ENCODE measurements around the gene UNK. TPM values are rescaled to one million over a fixed set of nuclear protein-coding genes. Genes with fewer than 3 reads are reported as not detected.

UNK gene
- total RNA-seq, 2 donors from 2014 or later: 31.0 to 51.7 TPM

GRCh38 chr17:75763613-75764416 is 20.8 kb upstream of the UNK start:
- no peak for ATAC-seq (ENCODE audit: insufficient number of reproducible peaks, low FRiP score, low read depth)
- Histone ChIP-seq H3K27ac (peak overlapping the region; percentile 71 to 83), H3K9me3 (no peaks in the 10 kb centered on the region), H3K27me3 (replicated peaks; ENCODE audit: insufficient read depth) (no peaks in the 10 kb centered on the region), H3K36me3 (no peaks in the 10 kb centered on the region), H3K4me3 (peak overlapping the region; percentile 94), H3K4me1 (ENCODE audit: control insufficient read depth in 1 of 2, low read depth in 2 of 2) (peaks cover 9 to 24% of the 10 kb centered on the region in 2 donors)
- DNase-seq (ENCODE audit: low spot score): no peak
- no peak for TF ChIP-seq CTCF (IDR thresholded peaks at IDR 0.05)

GRCh38 chr17:75764417-75764710 is 20.2 kb upstream of the UNK start:
- Histone ChIP-seq H3K4me1 (ENCODE audit: control insufficient read depth in 1 of 2, low read depth in 2 of 2) (peaks cover 9 to 24% of the 10 kb centered on the region in 2 donors), H3K27me3 (replicated peaks; ENCODE audit: insufficient read depth) (no peaks in the 10 kb centered on the region), H3K36me3 (no peaks in the 10 kb centered on the region), H3K4me3 (peak overlapping the region; percentile 94), H3K27ac (peak overlapping the region; percentile 71 to 83), H3K9me3 (no peaks in the 10 kb centered on the region)
- DNase-seq (ENCODE audit: low spot score) (no peak), ATAC-seq (ENCODE audit: insufficient number of reproducible peaks, low FRiP score, low read depth) (no peak)
- no peak for TF ChIP-seq CTCF (IDR thresholded peaks at IDR 0.05)

- TF ChIP-seq CTCF (IDR thresholded peaks at IDR 0.05): peak; percentile 36
- Histone ChIP-seq H3K4me1 (ENCODE audit: control insufficient read depth in 1 of 2, low read depth in 2 of 2) (peaks cover 9 to 24% of the 10 kb centered on the region in 2 donors), H3K9me3 (no peaks in the 10 kb centered on the region), H3K36me3 (no peaks in the 10 kb centered on the region), H3K27me3 (replicated peaks; ENCODE audit: insufficient read depth) (no peaks in the 10 kb centered on the region), H3K27ac (peak within 1 kb of the TSS; percentile 71 to 83), H3K4me3 (peak within 1 kb of the TSS; percentile 94)
- DNase-seq (ENCODE audit: low spot score) (no peak), ATAC-seq (ENCODE audit: insufficient number of reproducible peaks, low FRiP score, low read depth) (peak; percentile 51)
Measured at GRCh38 chr17:75764711-75765421, 19.7 kb upstream of the UNK start, which contains the start of gene GALK1. Gene GALK1, minus strand, starts transcription at chr17:75765192. Its CDS starts 56 bp downstream, at chr17:75765136.

- Histone ChIP-seq H3K36me3 (no peaks in the 10 kb centered on the region), H3K27me3 (replicated peaks; ENCODE audit: insufficient read depth) (no peaks in the 10 kb centered on the region), H3K4me3 (no peak overlapping the region), H3K27ac (peak overlapping the region in 1 of 2 donors; percentile 83), H3K4me1 (ENCODE audit: control insufficient read depth in 1 of 2, low read depth in 2 of 2) (peaks cover 9 to 24% of the 10 kb centered on the region in 2 donors), H3K9me3 (no peaks in the 10 kb centered on the region)
- ATAC-seq (ENCODE audit: insufficient number of reproducible peaks, low FRiP score, low read depth) (no peak), DNase-seq (ENCODE audit: low spot score) (no peak)
- no peak for TF ChIP-seq CTCF (IDR thresholded peaks at IDR 0.05)
Measured at GRCh38 chr17:75765981-75766380, 18.6 kb upstream of the UNK start.

GRCh38 chr17:75767881-75768280 is 16.7 kb upstream of the UNK start:
- Histone ChIP-seq H3K4me3 (no peak overlapping the region), H3K4me1 (ENCODE audit: control insufficient read depth in 1 of 2, low read depth in 2 of 2) (peaks cover 9 to 23% of the 10 kb centered on the region in 2 donors), H3K27ac (no peak overlapping the region), H3K27me3 (replicated peaks; ENCODE audit: insufficient read depth) (no peaks in the 10 kb centered on the region), H3K9me3 (no peaks in the 10 kb centered on the region), H3K36me3 (no peaks in the 10 kb centered on the region)
- ATAC-seq (ENCODE audit: insufficient number of reproducible peaks, low FRiP score, low read depth): no peak
- no peak for DNase-seq (ENCODE audit: low spot score)
- no peak for TF ChIP-seq CTCF (IDR thresholded peaks at IDR 0.05)
